ENCODE results near the gene WFDC8. TPM values are rescaled to one million over a fixed set of nuclear protein-coding genes. Genes with fewer than 3 reads are reported as not detected.

The WFDC8 gene
- not detected for total RNA-seq

DNA sequence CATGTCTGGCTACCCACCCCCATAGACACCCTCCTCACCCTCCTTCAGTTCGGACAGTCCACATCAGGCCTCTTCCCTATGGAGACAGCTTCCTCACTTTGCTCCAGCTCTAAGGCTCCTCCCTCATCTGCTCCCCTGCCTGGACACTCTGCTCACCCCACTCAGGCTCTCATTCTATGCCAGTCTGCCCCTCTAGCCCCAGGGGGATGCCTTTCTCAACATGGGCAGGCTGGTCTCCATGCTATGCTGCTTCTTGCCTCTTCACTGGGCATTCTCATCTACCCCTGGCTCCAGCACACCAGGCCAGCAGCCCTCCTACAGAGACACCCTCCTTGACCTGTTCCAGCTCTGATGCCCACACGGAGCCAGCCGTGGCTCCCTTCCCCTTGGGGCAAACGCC, at the start of gene WFDC8:
Gene WFDC8, minus strand, starts transcription at position 101 of the 400 bp plus-strand sequence. Its CDS starts 37 bp downstream, at position 64.
- Histone ChIP-seq H3K27me3 (peaks cover 12% of the 10 kb centered on the region), H3K36me3 (no peaks in the 10 kb centered on the region), H3K4me1 (no peaks in the 10 kb centered on the region), H3K27ac (no peak within 1 kb of the TSS), H3K4me3 (no peak within 1 kb of the TSS), H3K9me3 (no peaks in the 10 kb centered on the region)
- 62% methylated on average over 1 of the region's 4 CpGs; no CpG with 5 or more reads in 1 of the 2 donors for WGBS, 2 donors (ENCODE audit: low coverage in 1 of 2)
- TF ChIP-seq POLR2A (IDR thresholded peaks at IDR 0.05) (no peak), CTCF (IDR thresholded peaks at IDR 0.05) (no peak), POLR2AphosphoS5 (IDR thresholded peaks at IDR 0.05) (no peak), EP300 (IDR thresholded peaks at IDR 0.05) (no peak)
- ATAC-seq = no peak

- WGBS, 2 donors (ENCODE audit: low coverage in 1 of 2) = 53 to 69% methylated on average over 2 of the region's 2 CpGs
- TF ChIP-seq EP300 (IDR thresholded peaks at IDR 0.05) = no peak
- no peak for TF ChIP-seq CTCF (IDR thresholded peaks at IDR 0.05)
- TF ChIP-seq POLR2AphosphoS5 (IDR thresholded peaks at IDR 0.05) = no peak
- TF ChIP-seq POLR2A (IDR thresholded peaks at IDR 0.05) = no peak
Observed at GRCh38 chr20:45626540-45626939, 47.5 kb upstream of the WFDC8 start.

GRCh38 chr20:45621593-45621992, 42.5 kb upstream of the WFDC8 start:
- Histone ChIP-seq H3K9me3 (peaks cover 0 to 5% (median 0%) of the 10 kb centered on the region in 3 donors), H3K36me3 (no peaks in the 10 kb centered on the region), H3K27me3 (no peaks in the 10 kb centered on the region), H3K4me3 (no peak overlapping the region), H3K4me1 (no peaks in the 10 kb centered on the region), H3K27ac (no peak overlapping the region)
- no peak for ATAC-seq
- 67 to 86% methylated on average over 1 to 2 of the region's 2 CpGs for WGBS, 2 donors (ENCODE audit: low coverage in 1 of 2)
- no peak for TF ChIP-seq EP300 (IDR thresholded peaks at IDR 0.05)
- TF ChIP-seq POLR2AphosphoS5 (IDR thresholded peaks at IDR 0.05) = no peak
- TF ChIP-seq POLR2A (IDR thresholded peaks at IDR 0.05) = no peak

More at GRCh38 chr20:45626540-45626939, 47.5 kb upstream of the WFDC8 start:
- Histone ChIP-seq H3K4me1 (peaks cover 0 to 6% (median 0%) of the 10 kb centered on the region in 3 donors), H3K27ac (no peak overlapping the region), H3K9me3 (no peaks in the 10 kb centered on the region), H3K36me3 (no peaks in the 10 kb centered on the region), H3K4me3 (no peak overlapping the region), H3K27me3 (peaks cover 7% of the 10 kb centered on the region)
- ATAC-seq = no peak

- Histone ChIP-seq H3K36me3 (no peaks in the 10 kb centered on the region), H3K9me3 (peaks cover 0 to 5% (median 0%) of the 10 kb centered on the region in 3 donors), H3K4me1 (no peaks in the 10 kb centered on the region), H3K4me3 (no peak overlapping the region), H3K27ac (no peak overlapping the region), H3K27me3 (peaks cover 6% of the 10 kb centered on the region)
- WGBS, 2 donors (ENCODE audit: low coverage in 1 of 2) = 92 to 97% methylated on average over 2 of the region's 2 CpGs
- no peak for ATAC-seq
- no peak for TF ChIP-seq CTCF (IDR thresholded peaks at IDR 0.05)
- no peak for TF ChIP-seq POLR2A (IDR thresholded peaks at IDR 0.05)
- no peak for TF ChIP-seq POLR2AphosphoS5 (IDR thresholded peaks at IDR 0.05)
- TF ChIP-seq EP300 (IDR thresholded peaks at IDR 0.05) = no peak
Observed at GRCh38 chr20:45617591-45617990, 38.5 kb upstream of the WFDC8 start.

DNA sequence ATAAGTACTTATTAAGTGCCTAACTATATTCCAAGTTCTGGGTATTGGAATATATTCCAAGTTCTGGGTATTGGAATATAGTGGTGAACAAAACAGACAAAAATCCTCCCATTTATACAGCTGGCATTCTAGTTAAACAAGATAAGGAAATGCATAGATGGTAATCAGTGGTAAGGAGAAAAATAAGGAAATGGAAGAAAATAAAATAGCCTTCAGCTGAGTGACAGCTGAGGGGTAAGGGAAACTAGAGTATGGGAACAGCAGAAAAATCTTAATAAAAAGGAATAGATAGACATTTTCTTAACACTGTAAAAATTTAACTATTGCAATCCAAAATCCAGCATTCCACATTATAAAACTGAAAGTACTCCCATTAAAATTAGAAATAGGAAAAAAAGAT, 33.2 kb upstream of the WFDC8 start:
- Histone ChIP-seq H3K4me1 (no peaks in the 10 kb centered on the region), H3K4me3 (no peak overlapping the region)

More for the DNA sequence above, 33.2 kb upstream of the WFDC8 start:
- Histone ChIP-seq H3K36me3 (no peaks in the 10 kb centered on the region), H3K27ac (no peak overlapping the region), H3K9me3 (peaks cover 0 to 2% (median 0%) of the 10 kb centered on the region in 3 donors), H3K27me3 (peaks cover 26% of the 10 kb centered on the region)
- TF ChIP-seq POLR2A (IDR thresholded peaks at IDR 0.05) (no peak), POLR2AphosphoS5 (IDR thresholded peaks at IDR 0.05) (no peak), CTCF (IDR thresholded peaks at IDR 0.05) (no peak), EP300 (IDR thresholded peaks at IDR 0.05) (no peak)
- ATAC-seq = no peak

Measured in gastroesophageal sphincter (tissue), 4 donors.